ENCODE results near the gene PES1. TPM values are rescaled to one million over a fixed set of nuclear protein-coding genes. Genes with fewer than 3 reads are reported as not detected.

The PES1 gene
- total RNA-seq, 1 donor from 2014 or later = 40.6 TPM

Other genes starting within 250 kb of the PES1 start
- gene SF3A1, start 235.0 kb downstream of the PES1 start, total RNA-seq (ENCODE audit: unreplicated experiment) = 157 TPM
- gene CCDC157, start 234.9 kb downstream of the PES1 start, total RNA-seq (ENCODE audit: unreplicated experiment) = 6.2 TPM
- 43.1 TPM for gene RNF215, start 204.5 kb downstream of the PES1 start, total RNA-seq (ENCODE audit: unreplicated experiment)
- 0.76 TPM for gene SEC14L2, start 194.9 kb downstream of the PES1 start, total RNA-seq (ENCODE audit: unreplicated experiment)
- 5.8 TPM for gene MTFP1, start 166.1 kb downstream of the PES1 start, total RNA-seq (ENCODE audit: unreplicated experiment)
- not detected for gene SEC14L3, start 119.9 kb downstream of the PES1 start, total RNA-seq (ENCODE audit: unreplicated experiment)
- not detected for gene SEC14L4, start 86.2 kb downstream of the PES1 start, total RNA-seq (ENCODE audit: unreplicated experiment)
- gene SEC14L6, start 45.2 kb downstream of the PES1 start, total RNA-seq (ENCODE audit: unreplicated experiment) = not detected
- gene GAL3ST1, start 17.2 kb downstream of the PES1 start, total RNA-seq (ENCODE audit: unreplicated experiment) = 1.8 TPM
- gene TCN2, start 15.3 kb upstream of the PES1 start, total RNA-seq (ENCODE audit: unreplicated experiment) = 4.1 TPM
- 5.0 TPM for gene SLC35E4, start 43.9 kb upstream of the PES1 start, total RNA-seq (ENCODE audit: unreplicated experiment)
- gene DUSP18, start 76.0 kb upstream of the PES1 start, total RNA-seq (ENCODE audit: unreplicated experiment) = 8.0 TPM
- 18.3 TPM for gene OSBP2, start 103.0 kb upstream of the PES1 start, total RNA-seq (ENCODE audit: unreplicated experiment)

Data from glutamatergic neuron (in vitro differentiated cells).